SK-N-SH (cell line): ENCODE measurements around the gene NPAS3. TPM values are rescaled to one million over a fixed set of nuclear protein-coding genes. Genes with fewer than 3 reads are reported as not detected.

Experiments used
- CTCF ChIA-PET: fragments of 300-600, 350-600 bp; formaldehyde crosslinking; extraction: SDS; loops from one replicate; lab custom pipeline; 2021; lab: Yijun Ruan, JAX
- POLR2A ChIA-PET: fragments of 350-600 bp; sonication (Branson Sonifier 250); formaldehyde crosslinking; extraction: SDS; loops from one replicate; lab custom pipeline; 2020; ENCODE audit warnings: antibody characterized with exemption, inconsistent platforms; lab: Yijun Ruan, JAX
- DNase-seq: peaks from one replicate; pipeline ENCODE4 v3.0.0; 2012
- H2AFZ ChIP-seq: fragments of 200-600 bp; sonication (generic); 2 replicates; pipeline ENCODE4 v1.8.1; 2016; ENCODE audit warnings: antibody characterized with exemption, mild to moderate bottlenecking, low read depth
- H3F3A ChIP-seq: fragments of 200-600 bp; sonication (generic); replicated peaks from 2 replicates; pipeline ENCODE3; 2016; ENCODE audit warnings: antibody characterized with exemption, mild to moderate bottlenecking; ENCODE audit not compliant: insufficient read depth
- H3K27ac ChIP-seq, 2 experiments: fragments of 200-500 bp in 1 of 2; fragments of 200-600 bp in 1 of 2; sonication (Bioruptor generic) in 1 of 2; sonication (generic), shearing (Covaris generic) in 1 of 2; 2 replicates each; pipeline versions ENCODE4 v1.5.1 to v1.6.1; 2014 to 2016; ENCODE audit warnings: low read depth in 2 of 2, inconsistent platforms in 1 of 2, low read length in 1 of 2, mild to moderate bottlenecking in 1 of 2, mixed read lengths in 1 of 2
- H3K27me3 ChIP-seq: fragments of 200-600 bp; sonication (generic), shearing (Covaris generic); 2 replicates; pipeline ENCODE4 v1.6.1; 2016; ENCODE audit warnings: mixed run types; ENCODE audit not compliant: insufficient read depth
- H3K36me3 ChIP-seq, 2 experiments: fragments of 200-500 bp in 1 of 2; fragments of 200-600 bp in 1 of 2; sonication (Bioruptor generic) in 1 of 2; sonication (generic) in 1 of 2; replicated peaks in 1 of 2; 2 replicates each; pipeline versions ENCODE3 to v1.5.1; 2014 to 2016; ENCODE audit warnings: low read length in 1 of 2, mild to moderate bottlenecking in 1 of 2; ENCODE audit not compliant: insufficient read depth in 2 of 2, control insufficient read depth in 1 of 2
- H3K4me1 ChIP-seq, 2 experiments: fragments of 200-500 bp in 1 of 2; fragments of 200-600 bp in 1 of 2; sonication (Bioruptor generic) in 1 of 2; sonication (generic), shearing (Covaris generic) in 1 of 2; 2 replicates each; pipeline versions ENCODE4 v1.5.1 to v1.6.1; 2014 to 2016; ENCODE audit warnings: low read depth in 1 of 2, low read length in 1 of 2, mixed run types in 1 of 2; ENCODE audit not compliant: insufficient read depth in 2 of 2, control insufficient read depth in 1 of 2
- H3K4me2 ChIP-seq: fragments of 200-600 bp; sonication (generic), shearing (Covaris generic); 2 replicates; pipeline ENCODE4 v1.6.1; 2017; ENCODE audit warnings: mixed run types
- H3K4me3 ChIP-seq, 2 experiments: fragments of 200-500 bp in 1 of 2; fragments of 200-600 bp in 1 of 2; sonication (Bioruptor generic) in 1 of 2; sonication (generic), shearing (Covaris generic) in 1 of 2; 2 replicates each; pipeline versions ENCODE4 v1.5.1 to v1.8.1; 2014 to 2016; ENCODE audit warnings: low read depth in 2 of 2, inconsistent platforms in 1 of 2, low read length in 1 of 2, mild to moderate bottlenecking in 1 of 2, mixed read lengths in 1 of 2, moderate library complexity in 1 of 2
- H3K79me2 ChIP-seq: fragments of 200-600 bp; sonication (generic); 2 replicates; pipeline ENCODE4 v1.8.1; 2017; ENCODE audit warnings: mild to moderate bottlenecking; ENCODE audit not compliant: insufficient read depth
- H3K9ac ChIP-seq: fragments of 200-600 bp; sonication (generic); 2 replicates; pipeline ENCODE4 v1.6.1; 2017; ENCODE audit warnings: mixed run types
- H3K9me2 ChIP-seq: fragments of 200-600 bp; sonication (generic); 2 replicates; pipeline ENCODE4 v1.6.1; 2017; ENCODE audit warnings: mixed run types
- H3K9me3 ChIP-seq: fragments of 200-600 bp; sonication (generic); 2 replicates; pipeline ENCODE4 v1.6.1; 2017; ENCODE audit warnings: mixed run types, mild to moderate bottlenecking, moderate library complexity
- H4K20me1 ChIP-seq: fragments of 200-600 bp; sonication (generic); 2 replicates; pipeline ENCODE4 v1.6.1; 2017; ENCODE audit warnings: mild to moderate bottlenecking, mixed run types; ENCODE audit not compliant: insufficient read depth
- CHD2 ChIP-seq: fragments of 150-350 bp; IDR thresholded peaks from 2 replicates; pipeline ENCODE4 v1.6.1; 2018; ENCODE audit warnings: low read length; ENCODE audit not compliant: partially characterized antibody
- EP300 ChIP-seq, 2 experiments: IDR thresholded peaks; 2 replicates each; pipeline versions ENCODE4 v1.4.0 to v1.6.1; 2012; ENCODE audit warnings: borderline replicate concordance in 1 of 2, low read depth in 1 of 2, low read length in 1 of 2
- GATA2 ChIP-seq: sonication (generic); formaldehyde crosslinking; IDR thresholded peaks from 2 replicates; pipeline ENCODE4 v1.5.0; 2020; ENCODE audit warnings: mild to moderate bottlenecking, missing genetic modification reagents
- JUND ChIP-seq: IDR thresholded peaks from 2 replicates; pipeline ENCODE4 v1.4.0; 2012
- NFIC ChIP-seq: IDR thresholded peaks from 2 replicates; pipeline ENCODE4 v1.4.0; 2012; ENCODE audit warnings: borderline replicate concordance
- NRF1 ChIP-seq: IDR thresholded peaks from 2 replicates; pipeline ENCODE4 v1.6.1; 2012; ENCODE audit warnings: low read depth, mild to moderate bottlenecking, low read length
- PBX3 ChIP-seq: IDR thresholded peaks from 2 replicates; pipeline ENCODE4; 2012
- POLR2AphosphoS5 ChIP-seq: IDR thresholded peaks from 2 replicates; pipeline ENCODE4 v1.6.1; 2012; ENCODE audit warnings: low read depth, low read length
- RAD21 ChIP-seq: IDR thresholded peaks from 2 replicates; pipeline ENCODE4 v1.6.1; 2012; ENCODE audit warnings: mild to moderate bottlenecking, low read length
- RFX5 ChIP-seq: IDR thresholded peaks from 2 replicates; pipeline ENCODE4 v1.6.1; 2012; ENCODE audit warnings: mild to moderate bottlenecking, improper control_type of control experiment, low read length
- TCF12 ChIP-seq: IDR thresholded peaks from 2 replicates; pipeline ENCODE4 v1.4.0; 2012
- USF2 ChIP-seq: fragments of 150-350 bp; IDR thresholded peaks from 2 replicates; pipeline ENCODE4 v1.6.1; 2017; ENCODE audit warnings: antibody characterized with exemption, low read length, low read depth, borderline replicate concordance
- YY1 ChIP-seq: IDR thresholded peaks from 2 replicates; pipeline ENCODE4 v1.4.0; 2012; ENCODE audit warnings: low read depth, mild to moderate bottlenecking
- WGBS: methylation state at CpG from one replicate; pipeline ENCODE4 v1.1.6; 2017; ENCODE audit warnings: low lambda C conversion rate; 5-methylcytosine and 5-hydroxymethylcytosine counted together
- polyA plus RNA-seq, 3 experiments: library from polyadenylated mRNA; depleted of rRNA; stranded (reverse); fragments of >200 nt; gene quantifications; 2 replicates each; pipeline ENCODE4 v1.2.3, GENCODE V29; 2012

Gene NPAS3
- polyA plus RNA-seq, 1 of the 3 experiments (the other 2 are of a cell fraction), result 4.3 TPM

GRCh38 chr14:33062881-33063280 is 124.2 kb downstream of the NPAS3 start:
- no peak overlapping the region for H3K27ac ChIP-seq
- TF ChIP-seq JUND, result peak; percentile 25; the same call in 1 of the 2 replicates
- no peak for TF ChIP-seq RAD21
- TF ChIP-seq TCF12, result peak; percentile 56
- CTCF ChIA-PET, result no interaction called here
- H3K4me1 ChIP-seq, result peaks cover 5 to 17% of the 10 kb centered on the region in 2 experiments; a peak in 3 of 4 replicates
- no peak overlapping the region for H3K4me2 ChIP-seq
- H3K9me3 ChIP-seq, result no peaks in the 10 kb centered on the region
- no peaks in the 10 kb centered on the region for H3K79me2 ChIP-seq
- 11% methylated on average over 2 of the region's 2 CpGs for WGBS
- POLR2A ChIA-PET, result no interaction called here
- H3K9me2 ChIP-seq, result no peaks in the 10 kb centered on the region
- DNase-seq, result peak; percentile 10
- no peaks in the 10 kb centered on the region for H3K36me3 ChIP-seq
- H4K20me1 ChIP-seq, result no peaks in the 10 kb centered on the region
- no peaks in the 10 kb centered on the region for H3F3A ChIP-seq
- H2AFZ ChIP-seq, result no peak overlapping the region
- no peak overlapping the region for H3K4me3 ChIP-seq
- H3K27me3 ChIP-seq, result no peaks in the 10 kb centered on the region
- no peak overlapping the region for H3K9ac ChIP-seq

- Histone ChIP-seq H3K27ac (no peak overlapping the region), H3K9me3 (no peaks in the 10 kb centered on the region), H3K9ac (no peak overlapping the region), H2AFZ (no peak overlapping the region), H3K4me1 (peaks cover 5 to 17% of the 10 kb centered on the region in 2 experiments; a peak in 3 of 4 replicates), H3F3A (no peaks in the 10 kb centered on the region), H3K79me2 (no peaks in the 10 kb centered on the region), H3K9me2 (no peaks in the 10 kb centered on the region), H3K36me3 (no peaks in the 10 kb centered on the region), H3K4me2 (no peak overlapping the region), H3K27me3 (no peaks in the 10 kb centered on the region), H3K4me3 (no peak overlapping the region), H4K20me1 (no peaks in the 10 kb centered on the region)
- 86% methylated on average over 4 of the region's 4 CpGs for WGBS
- peak; percentile 11 for DNase-seq
- TF ChIP-seq EP300 (IDR thresholded peaks at IDR 0.05; ENCODE audit: borderline replicate concordance in 1 of 2, low read depth in 1 of 2, low read length in 1 of 2) (peak in 1 of 2 experiments; percentile 7; a peak in 2 of 4 replicates), USF2 (no peak)
- ChIA-PET POLR2A (no interaction called here), CTCF (no interaction called here)
Measured at GRCh38 chr14:33063521-33063920, 124.8 kb downstream of the NPAS3 start.

- no peaks in the 10 kb centered on the region for H3K79me2 ChIP-seq
- no peak overlapping the region for H3K27ac ChIP-seq
- ChIA-PET CTCF (no interaction called here), POLR2A (no interaction called here)
- no peak overlapping the region for H3K4me2 ChIP-seq
- DNase-seq, result no peak
- no peaks in the 10 kb centered on the region for H3K9me2 ChIP-seq
- H3K9me3 ChIP-seq, result no peaks in the 10 kb centered on the region
- H3K36me3 ChIP-seq, result no peaks in the 10 kb centered on the region
- peaks cover 5 to 17% of the 10 kb centered on the region in 2 experiments; a peak in 3 of 4 replicates for H3K4me1 ChIP-seq
- H3K9ac ChIP-seq, result no peak overlapping the region
- TF ChIP-seq POLR2AphosphoS5 (no peak), RFX5 (no peak), PBX3 (no peak), NFIC (no peak), CHD2 (no peak), GATA2 (no peak), NRF1 (no peak), YY1 (no peak), RAD21 (no peak)
- no peak overlapping the region for H2AFZ ChIP-seq
- no peak overlapping the region for H3K4me3 ChIP-seq
- H3K27me3 ChIP-seq, result no peaks in the 10 kb centered on the region
- no peaks in the 10 kb centered on the region for H3F3A ChIP-seq
- no peaks in the 10 kb centered on the region for H4K20me1 ChIP-seq
Measured at GRCh38 chr14:33065634-33066033, 127.0 kb downstream of the NPAS3 start.
